HEK293 (cell line): Measurements from ENCODE around the gene MSI2.

ENCODE experiments used
- CTCF ChIA-PET: fragments of 350-600 bp; formaldehyde crosslinking; extraction: SDS; loops from one replicate; lab custom pipeline; 2021; ENCODE audit warnings: antibody characterized with exemption; lab: Yijun Ruan, JAX
- POLR2A ChIA-PET: fragments of 300-600 bp; formaldehyde crosslinking; extraction: SDS; loops from one replicate; lab custom pipeline; 2020; ENCODE audit warnings: antibody characterized with exemption, inconsistent platforms; lab: Yijun Ruan, JAX
- H3K27ac ChIP-seq: fragments of 200-500 bp; sonication (Bioruptor generic); 2 replicates; pipeline ENCODE4 v1.5.1; 2014; ENCODE audit warnings: low read depth, low read length, control low read depth, inconsistent platforms; ENCODE audit errors: extremely low read depth
- H3K36me3 ChIP-seq, 2 experiments: fragments of 200-500 bp in 1 of 2; sonication (Bioruptor generic) in 1 of 2; 1 replicate in 1 of 2; 2 replicates in 1 of 2; pipeline ENCODE4 v1.5.1; 2014 to 2017; ENCODE audit warnings: inconsistent platforms in 2 of 2, low read length in 2 of 2; ENCODE audit not compliant: control insufficient read depth in 2 of 2, insufficient read depth in 1 of 2
- H3K4me1 ChIP-seq: fragments of 200-500 bp; sonication (Bioruptor generic); 2 replicates; pipeline ENCODE4 v1.5.1; 2014; ENCODE audit warnings: mild to moderate bottlenecking, low read length, inconsistent platforms; ENCODE audit not compliant: control insufficient read depth, insufficient read depth
- H3K4me3 ChIP-seq: 2 replicates; pipeline ENCODE4 v1.5.1; 2011; ENCODE audit warnings: low read depth, mild to moderate bottlenecking, control low read depth, low read length, moderate library complexity
- H3K9me3 ChIP-seq: fragments of 200-500 bp; sonication (Bioruptor generic); 2 replicates; pipeline ENCODE4 v1.5.1; 2014; ENCODE audit warnings: low read depth, low read length, inconsistent platforms; ENCODE audit not compliant: control insufficient read depth, insufficient read depth
- BCL11B ChIP-seq: fragments of 450-650 bp; formaldehyde crosslinking; IDR thresholded peaks from 2 replicates; pipeline ENCODE4 v1.5.1; 2016; ENCODE audit warnings: low read depth, missing biosample characterization, missing genetic modification characterization
- ELK4 ChIP-seq: IDR thresholded peaks from 2 replicates; pipeline ENCODE4 v1.6.1; 2011; ENCODE audit warnings: mild to moderate bottlenecking, low read depth, low read length, borderline replicate concordance
- GLI4 ChIP-seq: fragments of 450-650 bp; formaldehyde crosslinking; IDR thresholded peaks from 2 replicates; pipeline ENCODE4 v1.5.1; 2016; ENCODE audit warnings: missing biosample characterization, missing genetic modification characterization
- KLF17 ChIP-seq: fragments of 450-650 bp; formaldehyde crosslinking; IDR thresholded peaks from 2 replicates; pipeline ENCODE4 v1.5.1; 2016; ENCODE audit warnings: missing biosample characterization, missing genetic modification characterization
- OSR2 ChIP-seq: fragments of 450-650 bp; formaldehyde crosslinking; IDR thresholded peaks from 2 replicates; pipeline ENCODE4 v1.5.1; 2016; ENCODE audit warnings: missing biosample characterization, missing genetic modification characterization
- TRIM28 ChIP-seq: IDR thresholded peaks from 2 replicates; pipeline ENCODE4 v1.6.1; 2011; ENCODE audit warnings: low read length, control low read depth, borderline replicate concordance
- ZNF155 ChIP-seq: fragments of 450-650 bp; formaldehyde crosslinking; IDR thresholded peaks from 2 replicates; pipeline ENCODE4 v1.5.1; 2016; ENCODE audit warnings: missing biosample characterization, missing genetic modification characterization
- ZNF157 ChIP-seq: fragments of 450-650 bp; formaldehyde crosslinking; IDR thresholded peaks from 2 replicates; pipeline ENCODE4 v1.5.1; 2016; ENCODE audit warnings: missing biosample characterization, missing genetic modification characterization
- ZNF175 ChIP-seq: fragments of 450-650 bp; formaldehyde crosslinking; IDR thresholded peaks from 2 replicates; pipeline ENCODE4 v1.5.1; 2016; ENCODE audit warnings: missing biosample characterization, missing genetic modification characterization
- ZNF211 ChIP-seq: fragments of 450-650 bp; formaldehyde crosslinking; IDR thresholded peaks from 2 replicates; pipeline ENCODE4 v1.5.1; 2016; ENCODE audit warnings: low read depth, missing biosample characterization, missing genetic modification characterization
- ZNF214 ChIP-seq: fragments of 450-650 bp; formaldehyde crosslinking; IDR thresholded peaks from 2 replicates; pipeline ENCODE4 v1.5.1; 2017; ENCODE audit warnings: missing biosample characterization, mild to moderate bottlenecking, missing genetic modification characterization, borderline replicate concordance
- ZNF266 ChIP-seq: fragments of 450-650 bp; formaldehyde crosslinking; IDR thresholded peaks from 2 replicates; pipeline ENCODE4 v1.5.1; 2016; ENCODE audit warnings: missing biosample characterization, missing genetic modification characterization, low read depth
- ZNF311 ChIP-seq: fragments of 450-650 bp; formaldehyde crosslinking; IDR thresholded peaks from 2 replicates; pipeline ENCODE4 v1.5.1; 2017; ENCODE audit warnings: missing biosample characterization, missing genetic modification characterization, borderline replicate concordance
- ZNF366 ChIP-seq: fragments of 450-650 bp; formaldehyde crosslinking; conservative IDR thresholded peaks from 2 replicates; pipeline ENCODE4 v1.5.1; 2016; ENCODE audit warnings: missing biosample characterization, missing genetic modification characterization
- ZNF521 ChIP-seq: fragments of 450-650 bp; formaldehyde crosslinking; IDR thresholded peaks from 2 replicates; pipeline ENCODE4 v1.5.1; 2017; ENCODE audit warnings: missing biosample characterization, mild to moderate bottlenecking, missing genetic modification characterization
- ZNF610 ChIP-seq: fragments of 450-650 bp; formaldehyde crosslinking; IDR thresholded peaks from 2 replicates; pipeline ENCODE4 v1.5.1; 2016; ENCODE audit warnings: missing biosample characterization, missing genetic modification characterization, borderline replicate concordance
- ZNF623 ChIP-seq: fragments of 450-650 bp; formaldehyde crosslinking; IDR thresholded peaks from 2 replicates; pipeline ENCODE4 v1.5.1; 2016; ENCODE audit warnings: missing biosample characterization, missing genetic modification characterization
- ZNF707 ChIP-seq: fragments of 450-650 bp; formaldehyde crosslinking; IDR thresholded peaks from 2 replicates; pipeline ENCODE4 v1.5.1; 2016; ENCODE audit warnings: missing biosample characterization, missing genetic modification characterization
- ZXDB ChIP-seq: fragments of 450-650 bp; formaldehyde crosslinking; IDR thresholded peaks from 2 replicates; pipeline ENCODE4 v1.5.1; 2016; ENCODE audit warnings: missing biosample characterization, missing genetic modification characterization
- TF ChIP-seq, protein P1 (sequence below): fragments of 450-650 bp; formaldehyde crosslinking; IDR thresholded peaks from 2 replicates; pipeline ENCODE4 v1.5.0; 2017; ENCODE audit warnings: missing biosample characterization, missing genetic modification characterization, borderline replicate concordance
- TF ChIP-seq, protein P2 (sequence below): fragments of 450-650 bp; formaldehyde crosslinking; conservative IDR thresholded peaks from 2 replicates; pipeline ENCODE4 v1.5.1; 2016; ENCODE audit warnings: low read depth, missing biosample characterization, missing genetic modification characterization

Gene MSI2

GRCh38 chr17:57324060-57324459 is 67.7 kb downstream of the MSI2 start (continued):
- TF ChIP-seq ZNF707 (tag by site-specific recombination), result no peak

DNA sequence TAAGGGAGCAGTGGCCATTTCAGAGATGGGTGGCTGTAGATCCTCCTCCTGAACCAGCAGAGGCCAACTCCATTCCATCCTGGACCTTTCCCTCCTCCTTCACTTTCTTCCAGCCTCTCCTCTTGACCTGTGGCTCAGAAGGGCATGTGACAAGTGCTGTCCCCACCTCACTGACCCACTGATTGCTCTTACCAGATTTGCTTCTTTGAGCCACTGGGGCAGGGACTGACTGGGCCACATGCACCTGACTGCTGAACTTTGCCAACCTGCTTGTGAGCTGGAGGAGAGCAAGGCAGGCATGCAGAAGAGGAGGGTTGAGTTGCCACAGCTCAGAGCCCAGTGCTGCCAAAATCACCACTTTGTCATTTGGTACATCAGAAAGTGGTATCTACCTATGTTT is 68.3 kb downstream of the MSI2 start:
- ChIA-PET CTCF (no interaction called here), POLR2A (interaction anchor here (0.5 kb wide), 1 partner anchor 85 kb away, joined by 4 read pairs; no protein-coding TSS in a partner anchor)
- no peak overlapping the region for H3K4me3 ChIP-seq
- no peaks in the 10 kb centered on the region for H3K9me3 ChIP-seq
- peaks cover 2% of the 10 kb centered on the region for H3K4me1 ChIP-seq
- H3K36me3 ChIP-seq, result peaks cover 0 to 17% of the 10 kb centered on the region in 2 experiments; a peak in 2 of 3 replicates
- no peak overlapping the region for H3K27ac ChIP-seq
- TF ChIP-seq ZNF521 (tag by site-specific recombination) (no peak), TRIM28 (no peak)
- TF ChIP-seq, protein P1, sequence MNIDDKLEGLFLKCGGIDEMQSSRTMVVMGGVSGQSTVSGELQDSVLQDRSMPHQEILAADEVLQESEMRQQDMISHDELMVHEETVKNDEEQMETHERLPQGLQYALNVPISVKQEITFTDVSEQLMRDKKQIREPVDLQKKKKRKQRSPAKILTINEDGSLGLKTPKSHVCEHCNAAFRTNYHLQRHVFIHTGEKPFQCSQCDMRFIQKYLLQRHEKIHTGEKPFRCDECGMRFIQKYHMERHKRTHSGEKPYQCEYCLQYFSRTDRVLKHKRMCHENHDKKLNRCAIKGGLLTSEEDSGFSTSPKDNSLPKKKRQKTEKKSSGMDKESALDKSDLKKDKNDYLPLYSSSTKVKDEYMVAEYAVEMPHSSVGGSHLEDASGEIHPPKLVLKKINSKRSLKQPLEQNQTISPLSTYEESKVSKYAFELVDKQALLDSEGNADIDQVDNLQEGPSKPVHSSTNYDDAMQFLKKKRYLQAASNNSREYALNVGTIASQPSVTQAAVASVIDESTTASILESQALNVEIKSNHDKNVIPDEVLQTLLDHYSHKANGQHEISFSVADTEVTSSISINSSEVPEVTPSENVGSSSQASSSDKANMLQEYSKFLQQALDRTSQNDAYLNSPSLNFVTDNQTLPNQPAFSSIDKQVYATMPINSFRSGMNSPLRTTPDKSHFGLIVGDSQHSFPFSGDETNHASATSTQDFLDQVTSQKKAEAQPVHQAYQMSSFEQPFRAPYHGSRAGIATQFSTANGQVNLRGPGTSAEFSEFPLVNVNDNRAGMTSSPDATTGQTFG (tag by site-specific recombination), result no peak

DNA sequence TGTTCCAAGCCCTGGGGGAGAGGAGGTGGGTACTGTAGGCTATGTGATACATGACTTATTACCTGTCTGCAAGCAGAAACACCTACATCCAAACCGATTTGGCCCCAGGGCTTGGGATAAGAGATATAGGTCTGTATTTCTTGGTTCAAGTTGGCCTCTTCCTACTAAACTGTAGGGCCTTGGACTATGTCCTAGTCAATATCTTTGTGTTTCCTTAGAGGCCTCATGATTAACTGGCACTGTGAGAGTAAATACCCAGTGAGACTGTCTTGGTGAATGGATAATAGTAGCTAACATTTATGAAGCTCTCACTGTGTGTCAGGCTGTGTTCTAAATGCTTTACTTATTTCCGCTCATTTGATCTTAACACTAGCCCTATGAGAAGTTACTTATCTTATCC is 70.0 kb downstream of the MSI2 start:
- no peak overlapping the region for H3K27ac ChIP-seq

More for the DNA sequence above, 70.0 kb downstream of the MSI2 start:
- no peak overlapping the region for H3K4me3 ChIP-seq
- H3K4me1 ChIP-seq, result peaks cover 4% of the 10 kb centered on the region
- POLR2A ChIA-PET, result no interaction called here
- TF ChIP-seq ZNF214 (tag by site-specific recombination) (no peak), ZNF366 (tag by site-specific recombination) (no peak), ELK4 (no peak), ZNF623 (tag by site-specific recombination) (no peak), GLI4 (tag by site-specific recombination) (no peak), KLF17 (tag by site-specific recombination) (no peak), ZNF266 (tag by site-specific recombination) (no peak), ZNF311 (tag by site-specific recombination) (no peak), ZXDB (tag by site-specific recombination) (no peak), ZNF155 (no peak), ZNF157 (no peak), ZNF175 (no peak), BCL11B (no peak), ZNF211 (tag by site-specific recombination) (no peak), OSR2 (no peak), ZNF610 (tag by site-specific recombination) (no peak)
- TF ChIP-seq, protein P2, sequence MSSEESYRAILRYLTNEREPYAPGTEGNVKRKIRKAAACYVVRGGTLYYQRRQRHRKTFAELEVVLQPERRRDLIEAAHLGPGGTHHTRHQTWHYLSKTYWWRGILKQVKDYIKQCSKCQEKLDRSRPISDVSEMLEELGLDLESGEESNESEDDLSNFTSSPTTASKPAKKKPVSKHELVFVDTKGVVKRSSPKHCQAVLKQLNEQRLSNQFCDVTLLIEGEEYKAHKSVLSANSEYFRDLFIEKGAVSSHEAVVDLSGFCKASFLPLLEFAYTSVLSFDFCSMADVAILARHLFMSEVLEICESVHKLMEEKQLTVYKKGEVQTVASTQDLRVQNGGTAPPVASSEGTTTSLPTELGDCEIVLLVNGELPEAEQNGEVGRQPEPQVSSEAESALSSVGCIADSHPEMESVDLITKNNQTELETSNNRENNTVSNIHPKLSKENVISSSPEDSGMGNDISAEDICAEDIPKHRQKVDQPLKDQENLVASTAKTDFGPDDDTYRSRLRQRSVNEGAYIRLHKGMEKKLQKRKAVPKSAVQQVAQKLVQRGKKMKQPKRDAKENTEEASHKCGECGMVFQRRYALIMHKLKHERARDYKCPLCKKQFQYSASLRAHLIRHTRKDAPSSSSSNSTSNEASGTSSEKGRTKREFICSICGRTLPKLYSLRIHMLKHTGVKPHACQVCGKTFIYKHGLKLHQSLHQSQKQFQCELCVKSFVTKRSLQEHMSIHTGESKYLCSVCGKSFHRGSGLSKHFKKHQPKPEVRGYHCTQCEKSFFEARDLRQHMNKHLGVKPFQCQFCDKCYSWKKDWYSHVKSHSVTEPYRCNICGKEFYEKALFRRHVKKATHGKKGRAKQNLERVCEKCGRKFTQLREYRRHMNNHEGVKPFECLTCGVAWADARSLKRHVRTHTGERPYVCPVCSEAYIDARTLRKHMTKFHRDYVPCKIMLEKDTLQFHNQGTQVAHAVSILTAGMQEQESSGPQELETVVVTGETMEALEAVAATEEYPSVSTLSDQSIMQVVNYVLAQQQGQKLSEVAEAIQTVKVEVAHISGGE (tag by site-specific recombination), result no peak
- CTCF ChIA-PET, result interaction anchor here (1.6 kb wide), 1 partner anchor 84 kb away, joined by 5 read pairs; no protein-coding TSS in a partner anchor
- H3K9me3 ChIP-seq, result no peaks in the 10 kb centered on the region
- peaks cover 0 to 15% of the 10 kb centered on the region in 2 experiments; a peak in 2 of 3 replicates for H3K36me3 ChIP-seq
